Thyroid gland (tissue), 4 donors: ENCODE measurements around the gene ACAA1.

Experiments used
- CTCF ChIP-seq, 6 experiments: fragments of 200-600 bp in 3 of 6; fragments of 450-650 bp in 3 of 6; sonication (generic) in 3 of 6; IDR thresholded peaks; one replicate each; pipeline ENCODE4 v1.5.1; 2016 to 2019; ENCODE audit warnings: antibody characterized with exemption in 6 of 6, mild to moderate bottlenecking in 2 of 6, inconsistent platforms in 1 of 6, moderate library complexity in 1 of 6
- POLR2A ChIP-seq, 2 donors: fragments of 450-650 bp; IDR thresholded peaks; one replicate each; pipeline ENCODE4 v1.6.1; 2017; ENCODE audit warnings: antibody characterized with exemption in 2 of 2, mild to moderate bottlenecking in 2 of 2, moderate library complexity in 1 of 2

- TF ChIP-seq CTCF (IDR thresholded peaks at IDR 0.05) = no peak
- no peak for TF ChIP-seq POLR2A (IDR thresholded peaks at IDR 0.05)
Measured at GRCh38 chr3:38128303-38128655, 8.6 kb downstream of the ACAA1 start.
